ENCODE measurements around the gene CTNND2. TPM values are rescaled to one million over a fixed set of nuclear protein-coding genes. Genes with fewer than 3 reads are reported as not detected.

CTNND2 gene
- total and polyA plus RNA-seq, 5 donors from 2014 or later = not detected

DNA sequence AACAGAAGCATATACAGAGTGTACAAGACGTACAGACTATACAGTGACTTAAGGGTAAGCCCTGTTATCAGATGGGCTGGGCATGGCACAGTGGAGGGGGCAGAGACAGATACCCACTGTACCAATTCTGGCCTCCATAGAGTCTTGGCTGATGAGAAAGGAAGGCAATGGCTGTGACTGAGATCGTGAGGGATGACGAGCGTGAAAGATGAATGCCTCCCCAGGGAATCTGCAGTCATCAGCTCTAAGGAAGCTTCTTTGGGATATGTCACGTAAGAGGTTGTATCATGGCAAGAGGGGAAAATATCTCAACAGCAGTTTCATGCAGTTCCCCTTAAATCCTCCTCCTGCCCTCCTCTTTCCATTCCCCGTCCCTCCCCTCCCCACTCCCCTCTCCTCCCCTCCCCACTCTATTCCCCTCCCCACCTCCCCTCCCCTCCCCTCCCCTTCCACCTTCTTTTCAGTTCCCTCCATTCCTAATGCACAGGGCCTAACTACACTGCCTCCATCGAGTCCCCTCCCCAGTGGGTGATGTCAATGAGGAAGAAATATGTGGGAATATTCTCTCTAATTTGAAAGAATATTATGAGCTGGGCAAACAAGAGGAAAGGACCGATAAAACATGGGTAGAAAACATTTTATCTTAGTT is 916.8 kb downstream of the CTNND2 start:
- Histone ChIP-seq H3K4me3 (ENCODE audit: low read depth, low read length) (no peak overlapping the region), H3K27ac (ENCODE audit: insufficient read depth, low read length, poor library complexity, severe bottlenecking) (no peak overlapping the region), H3K36me3 (ENCODE audit: control insufficient read depth, insufficient read depth, low read length) (no peaks in the 10 kb centered on the region), H3K27me3 (ENCODE audit: control insufficient read depth, insufficient read depth, low read length) (no peaks in the 10 kb centered on the region), H3K4me1 (ENCODE audit: control insufficient read depth, insufficient read depth, low read length, poor library complexity, severe bottlenecking) (peaks cover 6% of the 10 kb centered on the region), H3K9me3 (ENCODE audit: control insufficient read depth in 2 of 2, low read length in 2 of 2) (no peaks in the 10 kb centered on the region)
- H3K4me3 Mint-ChIP-seq = no peak overlapping the region
- DNase-seq = no peak
- no peaks in the 10 kb centered on the region for H3K9me3 Mint-ChIP-seq
- ATAC-seq (ENCODE audit: low read depth in 2 of 2) = no peak
- H3K4me1 Mint-ChIP-seq = peaks cover 5 to 12% (median 7%) of the 10 kb centered on the region in 4 donors
- peaks cover 5% of the 10 kb centered on the region for H3K27me3 Mint-ChIP-seq
- H3K36me3 Mint-ChIP-seq = peaks cover 4% of the 10 kb centered on the region
- peak overlapping the region in 1 of 3 donors; percentile 60 for H3K27ac Mint-ChIP-seq

DNA sequence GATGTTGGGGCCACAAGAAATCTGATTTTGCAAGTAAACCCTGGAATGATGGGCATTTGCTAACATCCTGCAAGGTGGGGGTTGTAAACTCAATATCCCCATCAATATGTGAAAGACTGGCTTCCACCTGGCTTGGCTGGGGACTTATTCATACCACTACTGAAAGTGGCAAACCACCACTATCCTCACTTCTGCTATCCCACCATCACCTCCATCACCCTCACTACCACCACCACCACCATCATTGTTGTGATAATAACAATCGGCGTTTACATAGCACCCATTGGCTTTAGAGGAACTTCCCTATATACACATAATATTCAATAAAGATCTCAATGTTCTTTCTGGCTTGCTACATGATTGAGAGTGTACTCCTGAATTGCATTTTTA is 918.5 kb downstream of the CTNND2 start:
- H3K9me3 Mint-ChIP-seq = no peaks in the 10 kb centered on the region
- peaks cover 5% of the 10 kb centered on the region for H3K27me3 Mint-ChIP-seq
- Histone ChIP-seq H3K27me3 (ENCODE audit: control insufficient read depth, insufficient read depth, low read length) (no peaks in the 10 kb centered on the region), H3K36me3 (ENCODE audit: control insufficient read depth, insufficient read depth, low read length) (no peaks in the 10 kb centered on the region), H3K4me3 (ENCODE audit: low read depth, low read length) (no peak overlapping the region), H3K4me1 (ENCODE audit: control insufficient read depth, insufficient read depth, low read length, poor library complexity, severe bottlenecking) (peaks cover 6% of the 10 kb centered on the region), H3K27ac (ENCODE audit: insufficient read depth, low read length, poor library complexity, severe bottlenecking) (no peak overlapping the region), H3K9me3 (ENCODE audit: control insufficient read depth in 2 of 2, low read length in 2 of 2) (no peaks in the 10 kb centered on the region)
- no peak overlapping the region for H3K27ac Mint-ChIP-seq
- H3K36me3 Mint-ChIP-seq = no peaks in the 10 kb centered on the region
- H3K4me3 Mint-ChIP-seq = peak overlapping the region in 1 of 4 donors; percentile 2
- DNase-seq (no peak), ATAC-seq (ENCODE audit: low read depth in 2 of 2) (no peak)
- peaks cover 5 to 12% (median 7%) of the 10 kb centered on the region in 4 donors for H3K4me1 Mint-ChIP-seq

DNA sequence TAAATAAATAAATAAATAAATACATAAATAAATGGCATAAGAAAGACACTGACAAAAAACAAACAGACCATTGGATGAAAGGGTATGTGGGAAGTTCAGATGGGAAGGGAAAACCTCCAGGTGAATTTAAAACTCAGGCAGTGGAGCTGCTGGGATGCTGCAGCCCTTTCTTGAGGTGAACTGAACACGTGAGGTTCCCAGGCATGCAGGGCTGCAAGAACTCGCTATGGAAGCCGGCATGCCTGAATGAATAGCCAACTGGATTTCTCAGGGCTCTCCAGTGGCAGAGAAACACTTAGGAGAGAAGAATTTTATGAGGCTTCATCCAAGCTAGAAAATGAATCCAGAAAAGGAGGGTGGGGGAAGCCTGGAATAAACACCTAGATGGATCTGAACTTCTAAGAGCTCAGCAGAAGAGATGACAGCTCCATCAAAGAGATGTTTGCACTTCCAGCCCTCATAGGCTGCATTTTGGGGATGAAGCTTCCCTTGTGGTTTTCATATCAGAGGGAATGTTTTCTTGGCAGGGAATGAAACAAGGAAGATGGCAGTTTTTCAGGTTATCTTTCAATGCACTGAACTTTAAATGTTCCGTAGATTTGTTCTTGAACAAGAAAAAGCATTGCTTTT is 919.0 kb downstream of the CTNND2 start:
- peaks cover 5 to 12% (median 7%) of the 10 kb centered on the region in 4 donors for H3K4me1 Mint-ChIP-seq
- H3K4me1 ChIP-seq (ENCODE audit: control insufficient read depth, insufficient read depth, low read length, poor library complexity, severe bottlenecking) = peaks cover 6% of the 10 kb centered on the region
- peaks cover 0 to 2% (median 0%) of the 10 kb centered on the region in 7 donors for H3K9me3 Mint-ChIP-seq
- H3K4me3 ChIP-seq (ENCODE audit: low read depth, low read length) = no peak overlapping the region
- DNase-seq (no peak), ATAC-seq (ENCODE audit: low read depth in 2 of 2) (no peak)
- H3K27me3 Mint-ChIP-seq = peaks cover 5% of the 10 kb centered on the region
- H3K4me3 Mint-ChIP-seq = no peak overlapping the region
- no peaks in the 10 kb centered on the region for H3K27me3 ChIP-seq (ENCODE audit: control insufficient read depth, insufficient read depth, low read length)
- no peaks in the 10 kb centered on the region for H3K36me3 Mint-ChIP-seq
- no peaks in the 10 kb centered on the region for H3K9me3 ChIP-seq (ENCODE audit: control insufficient read depth in 2 of 2, low read length in 2 of 2)
- H3K27ac ChIP-seq (ENCODE audit: insufficient read depth, low read length, poor library complexity, severe bottlenecking) = no peak overlapping the region
- H3K36me3 ChIP-seq (ENCODE audit: control insufficient read depth, insufficient read depth, low read length) = no peaks in the 10 kb centered on the region
- no peak overlapping the region for H3K27ac Mint-ChIP-seq

DNA sequence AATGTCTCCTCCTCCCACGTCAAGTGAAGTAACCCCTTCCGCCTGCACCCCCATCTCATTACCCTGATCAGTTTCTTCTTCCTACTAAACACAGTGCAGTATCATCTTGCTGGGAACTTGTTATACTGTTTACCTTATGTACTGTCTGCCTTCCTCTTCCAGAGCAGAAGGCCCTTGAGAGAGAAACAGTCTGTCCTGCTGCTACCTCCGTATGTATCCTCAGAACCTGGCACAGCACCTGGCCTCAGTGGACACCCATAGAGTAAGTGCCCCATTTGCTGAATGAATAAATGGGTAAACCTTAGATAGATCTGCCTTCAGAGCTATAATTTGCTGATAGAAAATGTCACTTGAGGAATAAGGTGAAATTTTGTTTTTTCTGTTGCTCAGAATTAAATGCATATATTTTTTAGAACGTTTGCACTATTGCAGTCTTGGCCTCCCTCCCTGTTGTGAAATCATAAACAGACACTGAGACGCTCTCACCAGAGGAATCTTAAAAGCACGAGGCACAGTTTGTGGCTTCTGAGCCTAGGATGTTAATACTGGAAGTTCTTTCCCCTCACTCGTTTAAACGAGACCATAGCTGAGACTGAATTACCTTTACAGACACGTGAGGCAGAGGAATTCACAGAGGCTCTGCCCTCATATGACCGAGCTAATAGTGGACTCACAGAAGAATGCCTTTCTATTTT is 920.1 kb downstream of the CTNND2 start:
- peaks cover 5 to 12% (median 7%) of the 10 kb centered on the region in 4 donors for H3K4me1 Mint-ChIP-seq
- no peaks in the 10 kb centered on the region for H3K27me3 ChIP-seq (ENCODE audit: control insufficient read depth, insufficient read depth, low read length)
- H3K4me3 Mint-ChIP-seq = no peak overlapping the region
- H3K27me3 Mint-ChIP-seq = peaks cover 5% of the 10 kb centered on the region
- peaks cover 0 to 5% (median 0%) of the 10 kb centered on the region in 7 donors for H3K9me3 Mint-ChIP-seq
- no peaks in the 10 kb centered on the region for H3K9me3 ChIP-seq (ENCODE audit: control insufficient read depth in 2 of 2, low read length in 2 of 2)
- DNase-seq = no peak
- H3K27ac ChIP-seq (ENCODE audit: insufficient read depth, low read length, poor library complexity, severe bottlenecking) = no peak overlapping the region
- H3K36me3 Mint-ChIP-seq = no peaks in the 10 kb centered on the region
- ATAC-seq (ENCODE audit: low read depth in 2 of 2) = no peak
- peaks cover 6% of the 10 kb centered on the region for H3K4me1 ChIP-seq (ENCODE audit: control insufficient read depth, insufficient read depth, low read length, poor library complexity, severe bottlenecking)
- no peaks in the 10 kb centered on the region for H3K36me3 ChIP-seq (ENCODE audit: control insufficient read depth, insufficient read depth, low read length)
- H3K4me3 ChIP-seq (ENCODE audit: low read depth, low read length) = no peak overlapping the region
- no peak overlapping the region for H3K27ac Mint-ChIP-seq

DNA sequence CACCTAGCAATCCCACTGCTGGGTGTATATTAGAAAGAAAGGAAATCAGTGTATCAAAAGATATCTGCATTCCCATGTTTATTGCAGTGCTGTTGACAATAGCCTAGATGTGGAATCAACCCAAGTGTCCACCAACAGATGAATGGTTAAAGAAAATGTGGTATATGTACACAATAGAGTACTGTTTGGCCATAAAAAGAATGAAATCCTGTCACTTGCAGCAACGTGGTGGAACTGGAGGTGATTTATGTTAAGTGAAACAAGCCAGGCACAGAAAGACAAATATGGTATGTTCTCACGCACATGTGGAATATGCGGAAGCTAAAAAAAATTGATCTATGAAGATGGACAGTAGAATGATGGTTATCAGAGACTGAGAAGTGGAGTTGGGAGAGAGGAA is 921.6 kb downstream of the CTNND2 start:
- DNase-seq (no peak), ATAC-seq (ENCODE audit: low read depth in 2 of 2) (no peak)
- Mint-ChIP-seq H3K4me1 (peaks cover 0 to 3% (median under 1%) of the 10 kb centered on the region in 4 donors), H3K27me3 (peaks cover under 1% of the 10 kb centered on the region), H3K36me3 (no peaks in the 10 kb centered on the region), H3K9me3 (peaks cover 0 to 5% (median 0%) of the 10 kb centered on the region in 7 donors), H3K4me3 (no peak overlapping the region), H3K27ac (no peak overlapping the region)
- no peaks in the 10 kb centered on the region for H3K36me3 ChIP-seq (ENCODE audit: control insufficient read depth, insufficient read depth, low read length)
- H3K9me3 ChIP-seq (ENCODE audit: control insufficient read depth in 2 of 2, low read length in 2 of 2) = no peaks in the 10 kb centered on the region
- no peak overlapping the region for H3K27ac ChIP-seq (ENCODE audit: insufficient read depth, low read length, poor library complexity, severe bottlenecking)
- H3K27me3 ChIP-seq (ENCODE audit: control insufficient read depth, insufficient read depth, low read length) = no peaks in the 10 kb centered on the region
- H3K4me3 ChIP-seq (ENCODE audit: low read depth, low read length) = no peak overlapping the region
- peaks cover 1% of the 10 kb centered on the region for H3K4me1 ChIP-seq (ENCODE audit: control insufficient read depth, insufficient read depth, low read length, poor library complexity, severe bottlenecking)

DNA sequence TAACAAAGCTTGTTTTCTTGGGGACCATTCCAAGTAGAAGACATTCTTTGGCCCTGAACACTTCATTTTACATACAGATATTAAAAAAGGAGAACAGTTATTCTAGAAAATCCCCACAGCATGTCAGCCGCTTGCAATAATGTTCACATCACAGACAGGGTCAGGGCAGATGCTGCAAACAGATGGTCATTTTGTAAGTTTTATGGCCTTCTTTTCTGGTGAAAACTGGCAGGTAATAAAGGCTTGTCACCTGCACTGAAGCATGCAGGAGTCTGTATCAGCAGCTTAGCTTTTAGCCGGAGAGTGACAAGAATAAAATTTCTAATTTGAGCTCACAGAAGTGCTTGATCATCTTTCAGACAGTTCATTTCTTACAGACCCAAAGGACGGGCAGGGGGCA is 922.3 kb downstream of the CTNND2 start:
- H3K9me3 Mint-ChIP-seq = peaks cover 0 to 5% (median 0%) of the 10 kb centered on the region in 7 donors
- no peak overlapping the region for H3K4me3 Mint-ChIP-seq
- ATAC-seq (ENCODE audit: low read depth in 2 of 2) (no peak), DNase-seq (no peak)
- no peaks in the 10 kb centered on the region for H3K4me1 Mint-ChIP-seq
- no peak overlapping the region for H3K4me3 ChIP-seq (ENCODE audit: low read depth, low read length)
- H3K27ac Mint-ChIP-seq = peak overlapping the region in 1 of 3 donors; percentile 58
- no peak overlapping the region for H3K27ac ChIP-seq (ENCODE audit: insufficient read depth, low read length, poor library complexity, severe bottlenecking)
- H3K36me3 Mint-ChIP-seq = no peaks in the 10 kb centered on the region
- no peaks in the 10 kb centered on the region for H3K27me3 ChIP-seq (ENCODE audit: control insufficient read depth, insufficient read depth, low read length)
- no peaks in the 10 kb centered on the region for H3K9me3 ChIP-seq (ENCODE audit: control insufficient read depth in 2 of 2, low read length in 2 of 2)
- H3K36me3 ChIP-seq (ENCODE audit: control insufficient read depth, insufficient read depth, low read length) = no peaks in the 10 kb centered on the region
- no peaks in the 10 kb centered on the region for H3K27me3 Mint-ChIP-seq
- H3K4me1 ChIP-seq (ENCODE audit: control insufficient read depth, insufficient read depth, low read length, poor library complexity, severe bottlenecking) = no peaks in the 10 kb centered on the region

DNA sequence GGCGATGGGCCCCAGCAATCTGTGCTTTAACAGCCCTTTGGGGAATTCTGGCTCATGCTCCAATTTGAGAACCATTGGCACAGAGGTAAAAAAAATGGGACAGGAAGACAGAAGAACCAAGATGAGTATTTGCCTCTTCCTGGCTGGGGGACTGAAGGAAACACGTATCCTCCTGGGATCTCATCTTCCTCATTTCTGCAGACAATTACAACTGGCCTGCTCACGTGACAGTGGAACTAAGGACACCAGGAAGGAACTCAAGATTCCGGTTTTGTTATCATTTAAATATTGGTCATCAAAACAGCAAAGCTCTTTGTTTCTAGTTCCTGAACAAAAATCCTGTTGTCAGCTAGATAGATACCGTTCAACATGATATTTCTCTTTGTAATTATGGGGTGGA is 927.2 kb downstream of the CTNND2 start:
- DNase-seq (no peak), ATAC-seq (ENCODE audit: low read depth in 2 of 2) (no peak)
- H3K4me1 ChIP-seq (ENCODE audit: control insufficient read depth, insufficient read depth, low read length, poor library complexity, severe bottlenecking) = no peaks in the 10 kb centered on the region
- no peak overlapping the region for H3K4me3 Mint-ChIP-seq
- H3K27ac Mint-ChIP-seq = no peak overlapping the region
- no peaks in the 10 kb centered on the region for H3K4me1 Mint-ChIP-seq
- H3K36me3 ChIP-seq (ENCODE audit: control insufficient read depth, insufficient read depth, low read length) = no peaks in the 10 kb centered on the region
- peaks cover 12% of the 10 kb centered on the region for H3K27me3 Mint-ChIP-seq
- no peaks in the 10 kb centered on the region for H3K27me3 ChIP-seq (ENCODE audit: control insufficient read depth, insufficient read depth, low read length)
- no peak overlapping the region for H3K27ac ChIP-seq (ENCODE audit: insufficient read depth, low read length, poor library complexity, severe bottlenecking)
- no peak overlapping the region for H3K4me3 ChIP-seq (ENCODE audit: low read depth, low read length)
- no peaks in the 10 kb centered on the region for H3K36me3 Mint-ChIP-seq
- peaks cover 0 to 5% (median 0%) of the 10 kb centered on the region in 7 donors for H3K9me3 Mint-ChIP-seq
- no peaks in the 10 kb centered on the region for H3K9me3 ChIP-seq (ENCODE audit: control insufficient read depth in 2 of 2, low read length in 2 of 2)
